Thyroid gland (tissue), 4 donors: Measurements from ENCODE around the gene RHBDD1.

ENCODE experiments used
- CTCF ChIP-seq, 6 experiments: fragments of 200-600 bp in 3 of 6; fragments of 450-650 bp in 3 of 6; sonication (generic) in 3 of 6; IDR thresholded peaks; one replicate each; pipeline ENCODE4 v1.5.1; 2016 to 2019; ENCODE audit warnings: antibody characterized with exemption in 6 of 6, mild to moderate bottlenecking in 2 of 6, inconsistent platforms in 1 of 6, moderate library complexity in 1 of 6
- POLR2A ChIP-seq, 2 donors: fragments of 450-650 bp; IDR thresholded peaks; one replicate each; pipeline ENCODE4 v1.6.1; 2017; ENCODE audit warnings: antibody characterized with exemption in 2 of 2, mild to moderate bottlenecking in 2 of 2, moderate library complexity in 1 of 2

- TF ChIP-seq CTCF (IDR thresholded peaks at IDR 0.05) (no peak), POLR2A (IDR thresholded peaks at IDR 0.05) (no peak)
Observed at GRCh38 chr2:227022608-227023007, 186.8 kb downstream of the RHBDD1 start.
